Islet of Langerhans (tissue), 1 donor: ENCODE results near the gene SPA17.

Experiments used
- FAIRE-seq: peaks from one replicate; lab custom pipeline; 2011; peaks lifted over from hg19 to GRCh38; lab: Jason Lieb, UNC

The SPA17 gene

GRCh38 chr11:124725719-124726105 lies 52.0 kb downstream of the SPA17 start:
- FAIRE-seq: no peak

DNA sequence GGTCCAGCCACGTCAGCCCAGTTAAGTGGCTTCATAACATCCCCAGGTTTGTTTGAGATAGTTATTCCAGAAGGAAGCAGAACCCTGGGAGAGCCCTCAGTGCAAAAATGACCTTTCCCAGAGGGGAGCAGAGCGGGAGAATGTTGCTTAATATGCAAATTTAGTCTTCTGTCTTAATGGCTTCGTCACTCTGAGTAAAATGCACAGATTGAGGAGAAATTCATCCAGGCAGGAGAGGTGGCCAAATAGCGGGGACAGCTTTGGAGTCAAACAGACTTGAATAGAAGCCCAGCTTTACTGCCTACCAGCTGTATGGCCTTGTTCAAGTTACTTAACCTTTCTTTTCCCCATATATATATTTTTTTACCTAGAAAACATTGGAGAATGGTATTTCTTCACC lies 53.8 kb downstream of the SPA17 start:
- no peak for FAIRE-seq

GRCh38 chr11:124728134-124728533 lies 54.4 kb downstream of the SPA17 start:
- FAIRE-seq: no peak

GRCh38 chr11:124729571-124729970 lies 55.9 kb downstream of the SPA17 start:
- FAIRE-seq: no peak

DNA sequence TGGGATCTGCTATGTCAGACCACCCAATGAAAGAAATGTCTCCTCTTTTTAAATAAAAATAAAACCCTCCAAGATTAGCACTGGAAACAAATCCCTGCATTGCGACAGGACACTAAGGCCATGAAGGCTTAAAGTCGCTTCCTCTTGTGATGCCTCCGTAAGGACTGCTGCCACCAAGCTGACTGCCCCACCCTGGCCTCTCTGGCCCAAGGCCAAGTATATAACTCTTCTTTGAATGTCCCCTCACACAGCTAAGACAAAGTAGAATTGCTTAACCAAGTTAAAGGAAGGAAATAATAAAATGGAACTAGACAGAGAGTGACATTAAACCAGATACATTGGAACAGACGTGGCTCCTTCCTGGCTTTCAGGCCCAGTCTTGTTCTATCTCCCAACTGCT lies 58.5 kb downstream of the SPA17 start:
- no peak for FAIRE-seq

DNA sequence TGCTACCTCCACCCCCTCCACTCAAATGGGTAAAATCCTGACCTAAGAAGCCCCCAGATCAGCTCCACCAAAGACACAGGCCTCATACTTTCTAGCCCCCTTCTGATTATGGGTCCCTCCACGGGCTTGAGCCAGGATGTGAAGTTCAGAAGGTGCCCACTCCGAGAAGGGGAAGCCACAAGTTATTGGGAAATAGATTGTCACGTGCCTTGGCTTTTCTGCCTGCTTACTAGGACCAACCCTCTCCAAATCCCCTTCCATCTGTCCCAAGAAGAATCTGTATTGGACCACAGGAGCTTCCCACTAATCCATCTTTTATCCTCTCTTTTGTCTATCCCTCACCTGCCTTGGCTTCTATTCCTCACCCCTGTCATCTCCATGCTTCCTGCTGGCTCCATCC lies 63.0 kb downstream of the SPA17 start:
- no peak for FAIRE-seq

DNA sequence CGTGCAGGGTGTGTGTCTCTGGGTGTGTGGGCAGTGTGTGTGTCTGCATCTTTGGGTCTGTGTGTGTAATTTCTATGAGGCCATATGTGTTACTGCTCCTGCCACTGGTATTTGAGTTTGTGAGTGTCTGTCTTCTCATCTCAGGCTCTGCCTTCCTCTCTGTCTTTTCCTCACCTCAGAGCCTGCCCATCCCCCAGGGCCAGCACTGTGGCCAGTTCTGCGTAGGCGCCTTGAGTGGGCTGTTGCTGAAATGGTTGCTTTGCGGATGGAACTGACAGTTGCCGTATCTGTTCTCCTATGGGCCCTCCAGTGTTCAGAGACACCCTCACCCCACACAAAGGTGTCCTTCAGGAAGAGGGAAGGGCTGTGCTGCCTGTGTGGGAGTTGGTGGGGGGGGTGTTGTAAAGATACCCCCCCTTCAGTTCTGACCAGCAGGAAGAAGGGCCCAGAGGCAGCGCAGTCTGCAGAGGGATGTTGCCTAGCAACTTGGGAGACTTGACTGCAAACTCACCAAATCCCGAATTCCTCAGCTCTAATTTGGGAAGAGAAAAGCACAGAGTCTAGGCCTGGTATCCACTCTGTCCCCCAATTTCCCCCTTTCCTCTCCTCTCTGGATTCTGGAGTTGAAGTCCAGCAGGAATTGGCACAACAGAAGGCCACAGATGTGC lies 64.1 kb downstream of the SPA17 start:
- FAIRE-seq: no peak

GRCh38 chr11:124738713-124739478 lies 65.2 kb downstream of the SPA17 start:
- no peak for FAIRE-seq

DNA sequence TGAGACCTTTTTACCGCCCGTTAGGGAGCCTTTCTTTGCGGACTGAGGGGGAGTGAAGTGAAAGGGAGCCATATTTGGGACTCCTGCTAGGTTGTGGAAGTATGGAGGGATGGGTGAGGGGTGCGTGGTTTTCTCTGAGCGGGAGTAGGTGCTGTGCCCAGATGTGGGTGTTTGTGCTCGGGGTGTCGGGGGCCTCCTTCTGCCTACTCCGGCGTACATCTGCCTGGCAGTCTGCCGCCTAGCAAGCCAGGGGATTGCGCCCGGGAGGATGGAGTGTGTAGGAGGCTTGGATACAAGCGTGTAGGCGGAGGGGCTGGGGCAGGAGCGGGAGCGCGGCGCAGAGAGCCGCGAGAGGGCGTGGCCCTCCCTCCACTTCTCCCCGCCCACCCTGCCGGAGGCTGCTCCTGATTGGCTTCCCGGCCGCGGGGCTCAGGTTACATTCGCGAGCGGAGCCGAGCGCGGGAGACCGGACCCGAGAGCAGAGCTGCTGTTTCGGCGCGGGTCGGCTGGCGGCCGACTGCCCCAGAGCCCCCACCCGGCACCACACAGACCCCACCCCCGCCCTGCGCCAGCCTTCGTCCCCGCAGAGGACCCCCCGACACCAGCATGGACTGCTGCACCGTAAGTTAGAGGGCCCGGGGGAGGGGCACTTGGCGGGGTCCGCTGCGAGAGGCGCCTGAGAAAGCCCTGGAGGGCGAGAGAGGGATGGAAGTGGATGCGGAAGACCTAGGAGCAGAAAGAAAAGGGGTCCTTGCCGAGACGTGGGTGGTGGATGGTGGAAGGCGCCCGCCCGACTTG lies 66.0 kb downstream of the SPA17 start, which contains the start of gene NRGN:
TSS of gene NRGN (plus strand) at position 464 of the 798 bp plus-strand sequence. CDS start at position 607, 143 bp downstream.
- no peak for FAIRE-seq

- FAIRE-seq: no peak
Observed at GRCh38 chr11:124740277-124740882, 66.7 kb downstream of the SPA17 start.

GRCh38 chr11:124742555-124742954 lies 68.9 kb downstream of the SPA17 start:
- no peak for FAIRE-seq

DNA sequence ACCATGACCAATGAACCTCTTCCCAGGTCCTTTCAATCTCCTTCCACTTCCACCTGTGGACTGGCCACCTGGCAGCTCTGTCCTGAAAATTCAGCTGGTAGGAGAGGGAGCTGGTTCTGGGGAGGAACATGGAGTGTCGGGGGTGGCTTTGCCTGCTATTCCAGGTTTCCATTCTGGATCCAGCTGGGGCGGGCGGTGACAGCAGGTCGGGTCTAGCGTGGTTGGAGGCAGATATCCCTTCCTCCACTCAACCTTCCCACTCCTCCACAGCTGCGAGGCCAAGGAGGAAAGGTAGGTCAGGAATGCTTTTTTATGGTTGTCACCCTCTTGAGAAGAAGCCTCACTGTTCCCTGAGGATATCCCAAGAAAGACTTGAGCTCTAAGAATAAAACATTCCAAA lies 69.3 kb downstream of the SPA17 start:
- no peak for FAIRE-seq

DNA sequence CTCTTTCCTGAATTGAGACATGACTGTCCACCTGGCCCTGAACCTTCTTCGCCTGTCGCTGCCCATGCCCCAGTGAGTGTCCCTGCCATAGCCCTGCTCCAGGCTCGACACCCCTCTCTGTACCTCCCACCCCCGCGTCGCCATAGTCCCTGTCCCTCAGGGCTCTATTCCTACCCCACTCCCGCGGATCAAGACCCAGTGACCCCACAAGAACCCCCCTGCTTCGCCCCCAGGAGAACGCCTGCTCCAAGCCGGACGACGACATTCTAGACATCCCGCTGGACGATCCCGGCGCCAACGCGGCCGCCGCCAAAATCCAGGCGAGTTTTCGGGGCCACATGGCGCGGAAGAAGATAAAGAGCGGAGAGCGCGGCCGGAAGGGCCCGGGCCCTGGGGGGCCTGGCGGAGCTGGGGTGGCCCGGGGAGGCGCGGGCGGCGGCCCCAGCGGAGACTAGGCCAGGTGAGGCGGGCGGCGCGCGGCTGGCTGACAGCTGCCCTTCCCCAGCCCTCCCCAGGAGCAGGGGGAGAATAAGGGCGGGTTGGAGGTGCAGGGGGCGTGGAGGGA lies 71.6 kb downstream of the SPA17 start:
- FAIRE-seq: no peak

DNA sequence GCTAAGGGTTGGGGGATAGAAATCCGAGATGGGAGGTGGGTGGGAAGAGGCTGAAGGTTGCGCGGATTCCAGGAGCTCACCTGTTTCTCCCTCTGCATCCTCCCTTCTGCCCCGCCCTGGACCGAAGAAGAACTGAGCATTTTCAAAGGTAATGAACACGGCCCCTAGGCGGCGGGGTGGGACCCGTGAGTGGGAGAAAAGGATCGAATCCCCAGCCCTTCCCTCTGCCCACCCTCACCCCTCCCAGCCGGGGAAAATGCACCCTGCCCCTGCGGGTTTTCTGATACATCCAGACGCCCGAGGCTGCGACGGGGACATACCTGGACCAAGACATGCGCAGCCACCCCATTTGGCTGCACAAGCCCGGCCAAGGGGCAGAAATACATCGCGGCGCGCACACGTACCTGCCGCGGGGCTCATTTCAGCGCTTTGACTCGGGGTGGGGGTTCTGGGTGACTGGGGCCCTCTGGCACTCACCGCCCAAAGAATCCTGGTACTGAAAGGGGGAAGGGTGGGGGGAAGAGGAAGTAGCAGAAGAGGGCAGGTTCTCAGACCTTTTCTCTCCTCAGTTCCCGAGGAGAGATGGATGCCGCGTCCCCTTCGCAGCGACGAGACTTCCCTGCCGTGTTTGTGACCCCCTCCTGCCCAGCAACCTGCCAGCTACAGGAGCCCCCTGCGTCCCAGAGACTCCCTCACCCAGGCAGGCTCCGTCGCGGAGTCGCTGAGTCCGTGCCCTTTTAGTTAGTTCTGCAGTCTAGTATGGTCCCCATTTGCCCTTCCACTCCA lies 72.3 kb downstream of the SPA17 start:
- no peak for FAIRE-seq

- no peak for FAIRE-seq
Observed at GRCh38 chr11:124746621-124747243, 73.0 kb downstream of the SPA17 start.
